Amniotic stem cell (primary cell): ENCODE measurements around the gene STPG4.

Experiments used
- DNase-seq: peaks from one replicate; lab custom pipeline; 2025; lab: John Stamatoyannopoulos, UW

STPG4 gene

GRCh38 chr2:47054868-47055267, 100.2 kb downstream of the STPG4 start:
- no peak for DNase-seq

GRCh38 chr2:47054036-47054555, 101.0 kb downstream of the STPG4 start:
- DNase-seq: no peak

- DNase-seq: no peak
Measured at GRCh38 chr2:47052847-47053246, 102.3 kb downstream of the STPG4 start.

GRCh38 chr2:47051562-47051961, 103.5 kb downstream of the STPG4 start:
- no peak for DNase-seq

GRCh38 chr2:47050762-47051161, 104.3 kb downstream of the STPG4 start:
- DNase-seq: no peak

- no peak for DNase-seq
Measured at GRCh38 chr2:47050021-47050760, 104.9 kb downstream of the STPG4 start.

GRCh38 chr2:47049502-47049901, 105.6 kb downstream of the STPG4 start:
- no peak for DNase-seq

- no peak for DNase-seq
Measured at GRCh38 chr2:47048801-47049480, 106.2 kb downstream of the STPG4 start.

GRCh38 chr2:47046271-47046670, 108.8 kb downstream of the STPG4 start:
- DNase-seq: no peak

- no peak for DNase-seq
Measured at GRCh38 chr2:47043891-47044239, 111.2 kb downstream of the STPG4 start.

- peak; percentile 77 for DNase-seq
Measured at GRCh38 chr2:47043142-47043890, 111.8 kb downstream of the STPG4 start.

- no peak for DNase-seq
Measured at GRCh38 chr2:47041891-47042684, 113.0 kb downstream of the STPG4 start.

- DNase-seq: no peak
Measured at GRCh38 chr2:47041063-47041462, 114.0 kb downstream of the STPG4 start.

- DNase-seq: no peak
Measured at GRCh38 chr2:47040651-47041050, 114.5 kb downstream of the STPG4 start.

- no peak for DNase-seq
Measured at GRCh38 chr2:47039913-47040562, 115.1 kb downstream of the STPG4 start.

GRCh38 chr2:47039489-47039870, 115.6 kb downstream of the STPG4 start:
- DNase-seq: no peak

GRCh38 chr2:47038656-47039488, 116.2 kb downstream of the STPG4 start:
- DNase-seq: no peak

- no peak for DNase-seq
Measured at GRCh38 chr2:47037678-47038077, 117.4 kb downstream of the STPG4 start.
